HG03196 (cell line): ENCODE data around the gene CFAP54.

Source experiments
- ATAC-seq: cut with Tn5 transposase; IDR thresholded peaks from one replicate; pipeline ENCODE4 v1.9.1; 2021; ENCODE audit not compliant: unreplicated experiment

The CFAP54 gene

GRCh38 chr12:96814200-96814599 lies 324.8 kb downstream of the CFAP54 start:
- ATAC-seq: no peak

- no peak for ATAC-seq
These were observed 332.2 kb downstream of the CFAP54 start for GRCh38 chr12:96821592-96821991.

DNA sequence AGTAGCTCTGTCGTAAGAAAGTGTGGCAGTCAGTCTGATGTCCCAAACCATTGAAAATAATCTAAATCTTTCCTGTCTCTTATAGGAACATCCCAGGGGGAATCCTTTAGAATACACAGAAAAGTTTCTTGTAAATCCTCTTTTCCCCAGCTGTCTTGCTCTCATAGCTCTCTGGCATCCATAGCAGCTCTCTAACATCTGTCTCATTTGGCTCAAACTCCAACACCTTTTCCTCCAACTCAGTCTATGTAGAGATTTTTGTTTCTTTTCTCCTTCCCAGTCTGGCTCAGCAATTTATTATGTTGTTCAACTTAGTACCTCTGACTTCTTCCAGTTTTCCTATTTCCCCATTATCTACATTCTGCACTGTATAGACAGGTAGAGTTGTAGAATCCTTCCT lies 333.3 kb downstream of the CFAP54 start:
- no peak for ATAC-seq

DNA sequence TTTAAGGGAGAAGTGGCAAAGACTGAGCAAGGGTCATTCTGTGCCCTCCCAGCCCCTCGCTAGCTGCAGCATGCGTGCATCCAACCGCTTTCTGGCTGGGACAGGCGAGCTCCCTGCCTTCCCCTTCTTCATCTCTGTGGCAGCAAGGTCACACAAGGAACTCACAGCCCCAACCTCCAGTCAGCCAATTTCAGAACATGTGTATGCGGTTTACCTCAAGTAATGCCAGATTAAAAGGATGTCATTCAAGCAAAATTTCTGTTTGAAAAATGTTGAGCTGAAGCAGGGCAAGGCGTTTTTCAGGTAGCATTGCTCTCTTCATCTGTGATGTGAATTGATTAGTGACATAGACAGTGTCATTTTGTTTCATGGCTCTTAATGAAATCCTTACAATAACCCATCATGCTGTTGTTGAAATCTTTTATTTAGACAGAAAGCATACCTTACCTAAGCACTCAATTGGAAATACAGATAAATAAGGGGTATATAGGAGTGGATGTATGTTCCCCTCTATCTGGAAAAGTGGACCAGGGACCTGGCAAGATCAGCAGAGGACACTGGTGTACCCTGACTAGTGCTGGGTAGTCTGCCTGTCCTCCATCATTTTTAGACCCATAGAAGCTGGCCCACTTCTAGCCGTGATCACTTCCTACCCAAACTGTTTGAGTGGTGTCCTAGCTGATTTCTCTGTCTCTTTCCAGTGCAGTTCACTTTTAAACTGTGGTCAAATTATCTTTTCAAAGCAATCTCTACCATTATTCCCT lies 334.9 kb downstream of the CFAP54 start:
- ATAC-seq: no peak

- ATAC-seq: no peak
These were observed 335.5 kb downstream of the CFAP54 start for GRCh38 chr12:96824838-96825236.

- no peak for ATAC-seq
These were observed 338.9 kb downstream of the CFAP54 start for GRCh38 chr12:96828169-96828789.

DNA sequence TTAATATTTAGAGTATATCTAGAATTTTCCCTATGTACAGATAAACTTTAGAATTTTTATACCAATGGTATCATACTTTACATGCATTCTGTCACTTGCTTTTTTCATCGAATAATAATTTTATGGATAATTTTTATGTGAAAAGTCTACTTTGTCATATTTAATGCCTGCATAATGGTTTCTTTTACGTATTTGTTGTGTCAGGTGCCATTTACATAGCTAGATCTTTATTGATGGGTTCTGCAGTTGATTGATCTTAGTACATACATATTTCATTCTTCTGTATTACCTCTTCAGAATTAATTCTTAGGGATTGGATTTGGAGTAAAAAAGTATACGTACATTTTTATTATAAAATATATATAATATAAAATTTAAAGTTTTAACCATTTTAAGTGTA lies 340.0 kb downstream of the CFAP54 start:
- no peak for ATAC-seq

DNA sequence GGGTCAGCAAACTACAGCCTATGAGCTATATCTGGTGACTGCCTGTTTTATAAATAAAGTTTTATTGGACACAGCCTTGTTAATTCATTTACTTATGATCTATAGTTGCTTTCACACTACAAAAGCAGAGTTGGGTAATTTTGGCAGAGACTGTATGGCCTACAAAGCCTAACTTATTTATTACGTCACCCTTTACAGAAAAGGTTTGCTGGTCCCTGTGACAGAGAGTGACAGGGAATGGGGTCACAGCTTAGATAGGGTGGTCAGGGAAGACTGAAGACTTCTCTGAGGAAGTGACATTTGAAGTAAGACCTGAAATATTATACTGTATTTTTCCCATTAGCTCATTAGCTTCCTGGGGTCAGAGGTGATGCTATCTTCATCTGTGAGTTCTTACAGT lies 342.0 kb downstream of the CFAP54 start:
- no peak for ATAC-seq

- no peak for ATAC-seq
These were observed 356.9 kb downstream of the CFAP54 start for GRCh38 chr12:96846293-96846692.

GRCh38 chr12:96850676-96851075 lies 361.3 kb downstream of the CFAP54 start:
- no peak for ATAC-seq

DNA sequence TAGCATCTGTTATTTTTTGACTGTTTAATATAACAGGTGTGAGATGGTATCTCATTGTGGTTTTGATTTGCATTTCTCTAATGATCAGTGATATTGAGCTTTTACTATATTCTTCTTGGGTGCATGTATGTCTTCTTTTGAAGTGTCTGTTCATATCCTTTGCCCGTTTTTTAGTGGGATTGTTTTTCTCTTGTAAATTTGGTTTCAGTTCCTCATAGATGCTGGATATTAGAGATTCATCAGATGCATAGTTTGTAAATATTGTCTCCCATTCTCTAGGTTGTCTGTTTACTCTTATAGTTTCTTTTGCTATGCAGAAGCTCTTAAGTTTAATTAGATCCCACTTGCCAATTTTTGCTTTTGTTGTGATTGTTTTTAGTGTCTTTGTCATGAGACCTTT lies 368.8 kb downstream of the CFAP54 start:
- no peak for ATAC-seq

GRCh38 chr12:96861656-96862055 lies 372.3 kb downstream of the CFAP54 start:
- no peak for ATAC-seq

- ATAC-seq: no peak
These were observed 372.9 kb downstream of the CFAP54 start for GRCh38 chr12:96862326-96862725.

DNA sequence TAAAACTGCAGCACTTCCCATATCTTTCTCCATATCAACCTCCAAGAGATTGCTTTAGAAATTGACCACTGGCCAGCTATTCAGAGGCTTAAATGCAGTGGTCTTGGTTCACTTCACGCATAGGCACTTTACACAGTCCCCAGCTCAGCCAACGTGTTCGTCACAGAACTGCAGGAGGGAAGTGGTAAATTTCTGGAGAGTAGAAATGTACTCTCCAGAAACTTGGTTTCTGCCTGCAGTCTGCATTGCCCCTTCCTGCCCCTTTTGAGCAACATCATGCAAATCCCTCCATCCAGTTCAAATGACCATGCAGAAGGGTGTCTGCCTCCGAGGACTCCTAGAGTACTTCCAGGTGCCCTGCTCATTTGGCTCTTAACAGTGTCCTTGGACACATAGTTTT lies 375.0 kb downstream of the CFAP54 start:
- ATAC-seq: no peak

GRCh38 chr12:96866801-96867590 lies 377.6 kb downstream of the CFAP54 start:
- ATAC-seq: no peak

DNA sequence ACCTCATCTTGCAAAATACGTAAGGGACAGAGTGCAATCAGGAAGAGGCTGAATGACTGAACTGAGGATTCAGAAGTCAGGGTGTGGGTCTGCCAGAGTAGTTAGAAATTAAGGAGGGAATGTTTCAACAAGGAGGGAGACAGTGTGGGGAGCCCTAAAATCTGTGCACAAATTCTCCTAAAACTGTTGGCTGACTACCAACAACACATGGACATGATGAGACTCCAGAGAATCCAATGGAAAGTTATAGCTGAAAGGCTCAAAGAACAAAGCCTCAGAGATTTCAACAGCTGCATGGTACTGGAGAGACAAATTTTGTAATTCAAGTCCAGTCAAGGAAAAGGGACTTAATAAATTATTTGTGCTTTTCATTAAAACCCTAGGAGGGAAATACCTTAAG lies 381.6 kb downstream of the CFAP54 start:
- no peak for ATAC-seq

DNA sequence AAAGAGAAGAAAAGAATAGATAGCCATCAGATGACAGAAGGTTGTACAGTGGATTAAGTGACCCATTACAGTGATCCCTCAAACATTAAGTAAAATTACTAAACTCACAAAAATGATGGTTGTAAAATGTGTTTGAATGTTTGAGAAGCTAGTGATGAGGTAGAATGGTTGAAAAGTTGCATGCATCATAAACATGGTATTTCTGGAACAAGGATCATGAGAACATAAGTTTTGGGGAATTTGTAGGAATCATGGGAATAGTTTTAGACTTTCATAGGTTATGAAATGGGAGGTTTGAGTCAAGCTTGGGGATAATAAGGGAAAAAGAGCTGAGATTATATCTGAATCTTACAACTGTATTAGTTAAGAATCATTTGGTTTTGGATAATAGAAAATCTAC lies 383.6 kb downstream of the CFAP54 start:
- ATAC-seq: no peak

DNA sequence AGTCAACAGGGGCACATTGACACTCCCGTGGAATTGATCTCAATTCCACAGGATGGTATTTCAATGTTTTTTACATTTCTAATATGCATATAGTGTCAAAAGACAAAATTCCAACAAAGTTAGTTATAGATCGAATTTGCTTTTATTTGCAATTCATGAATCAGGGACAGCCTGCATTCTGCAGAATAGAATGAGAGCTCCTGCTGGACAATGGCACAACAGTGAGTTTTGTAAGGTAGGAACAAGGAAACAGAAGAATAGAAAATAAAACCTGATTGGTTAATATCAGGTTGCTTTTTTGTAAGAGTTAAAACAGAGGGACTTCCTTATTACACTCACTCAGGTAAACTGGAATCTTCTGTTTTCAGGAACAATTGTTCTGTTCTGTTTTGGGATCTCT lies 384.8 kb downstream of the CFAP54 start:
- no peak for ATAC-seq

GRCh38 chr12:96876966-96877365 lies 387.6 kb downstream of the CFAP54 start:
- no peak for ATAC-seq

DNA sequence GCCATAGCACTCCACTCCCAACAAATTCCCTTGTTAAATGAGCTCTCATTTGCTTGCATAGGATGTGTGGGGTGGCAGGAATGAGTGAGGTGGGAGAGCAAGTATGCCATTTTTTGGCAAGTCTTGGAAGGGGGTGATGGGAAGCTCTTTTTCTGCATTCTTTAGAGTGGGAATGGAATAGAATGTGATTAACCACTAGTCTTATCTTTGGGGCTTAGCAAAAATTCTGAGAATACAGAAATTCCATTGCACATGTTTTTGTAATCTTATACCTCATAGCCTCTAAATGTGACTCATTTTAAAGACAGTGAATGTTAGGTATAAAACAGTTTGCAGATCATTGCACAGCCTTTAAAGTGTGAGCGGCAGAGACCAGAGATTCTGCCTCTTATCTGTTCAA lies 389.3 kb downstream of the CFAP54 start:
- no peak for ATAC-seq

GRCh38 chr12:96879301-96879700 lies 389.9 kb downstream of the CFAP54 start:
- no peak for ATAC-seq

DNA sequence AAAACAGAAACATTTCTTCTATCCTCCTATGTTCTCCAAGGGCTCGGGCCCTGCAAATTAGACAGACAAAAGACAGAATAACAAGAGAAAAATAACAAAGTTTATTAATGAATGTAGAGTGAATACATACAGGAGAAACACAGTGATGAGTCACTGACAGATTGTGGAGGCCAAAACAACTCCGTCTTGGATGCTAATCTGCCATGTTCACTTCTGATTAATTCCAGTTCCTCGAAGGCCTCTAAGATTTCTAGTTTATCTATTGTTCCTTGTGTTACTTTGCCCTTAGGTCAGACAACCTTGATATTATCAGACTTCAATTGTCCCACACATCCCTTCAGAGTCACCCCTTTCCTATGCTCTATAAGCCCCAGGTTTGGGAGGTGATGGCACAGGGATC lies 390.8 kb downstream of the CFAP54 start:
- ATAC-seq: no peak
